ENCODE measurements around the gene ABCB8. TPM values are rescaled to one million over a fixed set of nuclear protein-coding genes. Genes with fewer than 3 reads are reported as not detected.

ABCB8 gene
- total and polyA plus RNA-seq, 9 of the 15 experiments (the other 6 are each of a cell fraction or from before 2014, with no cell fraction given) = 7.6 to 106 (median 36.3) TPM

DNA sequence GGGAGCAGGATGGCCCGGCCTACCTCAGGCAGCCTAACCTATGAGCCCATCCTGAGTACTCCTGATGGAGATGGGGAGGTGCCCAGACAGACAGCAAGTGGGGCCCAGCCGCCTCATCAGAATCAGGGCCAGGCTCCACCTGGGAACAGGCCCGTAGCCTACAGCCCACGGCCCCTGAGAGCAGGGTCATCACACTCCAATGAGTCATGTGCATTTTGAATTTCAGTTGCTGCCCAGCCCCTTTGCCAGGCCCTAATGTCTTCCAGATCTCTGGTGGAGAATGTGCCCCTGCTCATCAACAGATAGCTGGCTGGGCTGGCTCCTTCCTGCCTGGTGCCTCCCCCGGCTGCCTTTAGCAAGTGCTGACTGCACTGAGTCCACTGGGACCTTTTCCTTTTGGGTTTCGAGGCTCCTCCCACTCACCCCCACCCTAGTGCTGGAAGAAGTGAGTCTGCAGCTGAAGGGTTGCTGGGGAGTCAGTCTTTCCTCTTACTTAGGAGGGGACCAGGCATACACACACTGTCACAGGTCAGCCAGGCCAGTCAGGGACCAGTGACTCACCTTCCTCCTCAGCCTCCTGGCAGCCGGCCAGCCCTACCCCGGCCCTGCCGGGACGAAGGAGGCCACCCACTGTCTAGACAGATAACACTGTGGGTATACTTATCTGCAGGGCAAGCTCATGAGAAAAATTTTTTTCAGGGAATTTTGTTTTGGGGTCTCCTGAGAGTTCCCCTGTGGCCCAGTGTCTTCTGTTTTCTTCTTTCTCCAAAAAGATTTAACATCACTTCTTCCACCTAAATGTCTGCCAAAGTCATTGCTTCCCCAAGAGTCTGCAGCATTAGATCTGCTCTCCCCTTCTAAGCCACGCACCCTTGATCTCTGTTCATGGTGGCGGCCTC is 10.9 kb downstream of the ABCB8 start (continued):
- TF ChIP-seq HMGXB4 (CRISPR knock-in tag; IDR thresholded peaks at IDR 0.05) = 0 out of 2 replicates have a peak, but pooled peaks have one; percentile 30
- peak in 1 of 2 experiments; percentile 85; a peak in 2 of 4 replicates for TF ChIP-seq MNT (conservative IDR thresholded peaks at IDR 0.05)
- no peak for TF ChIP-seq ELF2 (CRISPR knock-in tag; IDR thresholded peaks at IDR 0.05)
- TF ChIP-seq BCOR (IDR thresholded peaks at IDR 0.05) = peak; percentile 91
- TF ChIP-seq FUS (optimal IDR thresholded peaks at IDR 0.05; ENCODE audit: low read depth, low read length) = no peak
- TF ChIP-seq ZMIZ1 (IDR thresholded peaks at IDR 0.05; ENCODE audit: low read depth in 2 of 2, low read length in 2 of 2) = peak in 1 of 2 experiments; percentile 82; a peak in 1 of 4 replicates
- no peak for TF ChIP-seq THRAP3 (IDR thresholded peaks at IDR 0.05; ENCODE audit: borderline replicate concordance)
- TF ChIP-seq TRIM28 (IDR thresholded peaks at IDR 0.05) = peak; percentile 54; the same call in 1 of the 2 replicates
- TF ChIP-seq HMG20A (CRISPR knock-in tag; conservative IDR thresholded peaks at IDR 0.05) = no peak
- no peak; the same call in 1 of the 2 replicates for TF ChIP-seq ZNF589 (CRISPR knock-in tag; IDR thresholded peaks at IDR 0.05; ENCODE audit: low read depth)
- no peak for TF ChIP-seq TEAD2 (tag; IDR thresholded peaks at IDR 0.05)
- TF ChIP-seq ZNF695 (CRISPR knock-in tag; IDR thresholded peaks at IDR 0.05) = no peak
- TF ChIP-seq ZNF583 (CRISPR knock-in tag; IDR thresholded peaks at IDR 0.05) = no peak
- peak; percentile 99 for TF ChIP-seq NCOR1 (IDR thresholded peaks at IDR 0.05)
- no peak for TF ChIP-seq MIER1 (IDR thresholded peaks at IDR 0.05; ENCODE audit: low read depth)
- no peak for TF ChIP-seq ZNF3 (CRISPR knock-in tag; IDR thresholded peaks at IDR 0.05)
- TF ChIP-seq MAFF (IDR thresholded peaks at IDR 0.05; ENCODE audit: low read length) = no peak
- TF ChIP-seq POLR3G (IDR thresholded peaks at IDR 0.05; ENCODE audit: extremely low read depth, insufficient read length, insufficient replicate concordance) = no peak
- TF ChIP-seq CHCHD3 (CRISPR knock-in tag; IDR thresholded peaks at IDR 0.05) = 0 out of 2 replicates have a peak, but pooled peaks have one; percentile 80
- TF ChIP-seq SNRNP70 (optimal IDR thresholded peaks at IDR 0.05; ENCODE audit: low read depth, low read length) = no peak
- TF ChIP-seq ZNF778 (CRISPR knock-in tag; IDR thresholded peaks at IDR 0.05) = no peak
- peak; percentile 69 for TF ChIP-seq RBFOX2 (IDR thresholded peaks at IDR 0.05; ENCODE audit: low read depth, low read length)
- peak; percentile 56; the same call in 1 of the 2 replicates for TF ChIP-seq POLR2A (conservative IDR thresholded peaks at IDR 0.05)
- TF ChIP-seq CBFA2T3 (IDR thresholded peaks at IDR 0.05) = peak; percentile 95

All from K562 (cell line).